OCI-LY7 (cell line): ENCODE data around the gene NUDCD3. TPM values are rescaled to one million over a fixed set of nuclear protein-coding genes. Genes with fewer than 3 reads are reported as not detected.

Experiments
- BruUV-seq: library from RNA; stranded (reverse); fragments of 400-500 nt; replicated peaks from 2 replicates; lab custom pipeline; 2021; lab: Mats Ljungman, UMichigan
- CTCF ChIA-PET: fragments of 300-600 bp; sonication (Branson Sonifier 250); formaldehyde crosslinking; loops from one replicate; lab custom pipeline; 2022; ENCODE audit warnings: antibody characterized with exemption; ENCODE audit not compliant: unreplicated experiment; lab: Charles Lee
- POLR2A ChIA-PET: fragments of 300-600 bp; sonication (Branson Sonifier 250); formaldehyde crosslinking; loops from one replicate; lab custom pipeline; 2022; ENCODE audit warnings: antibody characterized with exemption; lab: Charles Lee
- DNase-seq: peaks from one replicate; pipeline ENCODE4 v3.0.0-alpha.2; 2015; ENCODE audit warnings: low spot score
- H2AFZ ChIP-seq: fragments of 200-600 bp; sonication (generic), shearing (Covaris generic); 2 replicates; pipeline ENCODE4 v1.6.1; 2014; ENCODE audit warnings: mild to moderate bottlenecking, antibody characterized with exemption, low read length, moderate library complexity
- H3K27ac ChIP-seq: fragments of 200-600 bp; sonication (generic); 2 replicates; pipeline ENCODE4 v1.5.1; 2014; ENCODE audit warnings: mixed run types, low read depth, mild to moderate bottlenecking, moderate library complexity, low read length, inconsistent platforms; ENCODE audit not compliant: poor library complexity, severe bottlenecking
- H3K36me3 ChIP-seq: fragments of 200-600 bp; sonication (generic); 2 replicates; pipeline ENCODE4 v1.6.1; 2014; ENCODE audit warnings: mild to moderate bottlenecking, antibody characterized with exemption, low read length, moderate library complexity, mixed read lengths; ENCODE audit not compliant: insufficient read depth
- H3K4me1 ChIP-seq: fragments of 200-600 bp; sonication (generic); 2 replicates; pipeline ENCODE4 v1.5.1; 2014; ENCODE audit warnings: mild to moderate bottlenecking, low read length; ENCODE audit not compliant: insufficient read depth, poor library complexity, severe bottlenecking
- H3K4me2 ChIP-seq: fragments of 200-600 bp; sonication (generic); 2 replicates; pipeline ENCODE4 v1.6.1; 2014; ENCODE audit warnings: mild to moderate bottlenecking, low read length
- H3K4me3 ChIP-seq: fragments of 200-600 bp; sonication (generic); 2 replicates; pipeline ENCODE4 v1.5.1; 2014; ENCODE audit warnings: mild to moderate bottlenecking, low read depth, low read length; ENCODE audit not compliant: poor library complexity, severe bottlenecking
- H3K79me2 ChIP-seq: fragments of 200-600 bp; sonication (generic); 2 replicates; pipeline ENCODE4 v1.6.1; 2016; ENCODE audit warnings: low read depth, mild to moderate bottlenecking, low read length, moderate library complexity, mixed read lengths; ENCODE audit not compliant: insufficient read depth
- H3K9me2 ChIP-seq: fragments of 200-600 bp; sonication (generic); 2 replicates; pipeline ENCODE4 v1.6.1; 2016; ENCODE audit warnings: mild to moderate bottlenecking, low read length, mixed read lengths; ENCODE audit not compliant: insufficient read depth
- H3K9me3 ChIP-seq: fragments of 200-600 bp; sonication (generic); 2 replicates; pipeline ENCODE4 v1.6.1; 2014; ENCODE audit warnings: mild to moderate bottlenecking, mixed run types, low read length, mixed read lengths
- H4K20me1 ChIP-seq: fragments of 200-600 bp; sonication (generic); 2 replicates; pipeline ENCODE4 v1.6.1; 2014; ENCODE audit warnings: mild to moderate bottlenecking, antibody characterized with exemption, low read length, moderate library complexity, mixed read lengths; ENCODE audit not compliant: insufficient read depth
- CTCF ChIP-seq: fragments of 200-600 bp; sonication (generic); conservative IDR thresholded peaks from 2 replicates; pipeline ENCODE4 v1.5.1; 2014; ENCODE audit warnings: mild to moderate bottlenecking, antibody characterized with exemption, low read length, moderate library complexity, mixed read lengths
- EZH2phosphoT487 ChIP-seq: fragments of 200-600 bp; sonication (generic); IDR thresholded peaks from 2 replicates; pipeline ENCODE4 v1.6.1; 2018; ENCODE audit warnings: low read depth, borderline replicate concordance, mild to moderate bottlenecking, mixed run types, antibody characterized with exemption, low read length, moderate library complexity, mixed read lengths
- intact Hi-C: fragments of 100-400 bp; cut with micrococcal nuclease; formaldehyde crosslinking; loops from one replicate; pipeline ENCODE4 v1.10.0; 2022; ENCODE audit not compliant: unreplicated experiment
- total RNA-seq, 2 experiments: library from RNA; depleted of rRNA in 1 of 2; stranded (reverse); fragments of >200 nt in 1 of 2; shearing (Covaris generic) in 1 of 2; gene quantifications; 2 replicates each; pipeline ENCODE4 v1.2.3, GENCODE V29; 2014 to 2022

The NUDCD3 gene
- total RNA-seq, 2 experiments from 2014 or later: 57.0 to 108 TPM

DNA sequence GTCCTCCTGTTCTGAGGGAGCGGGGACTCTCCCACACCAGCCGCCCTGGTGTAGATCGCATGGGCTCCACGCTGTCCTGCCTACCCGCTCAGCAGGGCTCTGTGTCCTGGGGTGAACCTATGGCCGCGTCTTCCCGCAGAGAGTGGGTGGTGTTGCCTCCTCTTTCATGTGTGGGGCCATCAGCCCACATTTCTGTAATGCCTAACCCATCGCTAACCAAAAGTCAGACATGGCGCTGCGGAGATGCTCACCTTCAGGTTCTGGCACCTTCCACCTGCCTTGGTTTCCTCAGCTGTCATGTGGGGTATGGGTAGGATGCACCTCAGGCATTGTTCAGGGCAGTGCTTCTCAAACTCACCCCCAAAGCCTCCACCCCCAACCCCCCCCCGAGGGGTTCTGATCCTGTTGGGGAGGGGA lies 114.5 kb downstream of the NUDCD3 start:
- CTCF ChIA-PET: interaction anchor here (0.6 to 1.0 kb wide), 2 partner anchors 26 to 68 kb away, joined by 3 read pairs; no protein-coding TSS in a partner anchor

GRCh38 chr7:44375236-44375699 lies 115.2 kb downstream of the NUDCD3 start:
- H3K36me3 ChIP-seq: no peaks in the 10 kb centered on the region
- DNase-seq: no peak
- POLR2A ChIA-PET: no interaction called here
- no peak overlapping the region for H2AFZ ChIP-seq
- no peaks in the 10 kb centered on the region for H3K79me2 ChIP-seq
- H3K27ac ChIP-seq: no peak overlapping the region
- no peak for TF ChIP-seq EZH2phosphoT487
- peak; percentile 41; the same call in 1 of the 2 replicates for TF ChIP-seq CTCF
- no peaks in the 10 kb centered on the region for H3K9me3 ChIP-seq
- H3K4me3 ChIP-seq: no peak overlapping the region
- peaks cover 19% of the 10 kb centered on the region for H3K4me1 ChIP-seq
- no peaks in the 10 kb centered on the region for H4K20me1 ChIP-seq
- no TSS peak for BruUV-seq
- H3K9me2 ChIP-seq: no peaks in the 10 kb centered on the region
- intact Hi-C loops: loop anchor here (1.0 kb wide), 1 partner anchor 102 kb away; no protein-coding TSS in a partner anchor
- H3K4me2 ChIP-seq: no peak overlapping the region
- CTCF ChIA-PET: interaction anchor here (0.6 to 1.0 kb wide), 2 partner anchors 26 to 68 kb away, joined by 3 read pairs; no protein-coding TSS in a partner anchor

More for the DNA sequence above, 114.5 kb downstream of the NUDCD3 start:
- no peaks in the 10 kb centered on the region for H3K9me3 ChIP-seq
- H4K20me1 ChIP-seq: no peaks in the 10 kb centered on the region
- H2AFZ ChIP-seq: no peak overlapping the region
- H3K4me3 ChIP-seq: no peak overlapping the region
- no TSS peak for BruUV-seq
- DNase-seq: no peak
- intact Hi-C loops: loop anchor here (1.0 kb wide), 1 partner anchor 101 kb away; no protein-coding TSS in a partner anchor
- H3K9me2 ChIP-seq: no peaks in the 10 kb centered on the region
- POLR2A ChIA-PET: no interaction called here
- H3K4me2 ChIP-seq: no peak overlapping the region
- H3K36me3 ChIP-seq: no peaks in the 10 kb centered on the region
- peaks cover 19% of the 10 kb centered on the region for H3K4me1 ChIP-seq
- no peak overlapping the region for H3K27ac ChIP-seq
- no peak for TF ChIP-seq EZH2phosphoT487
- no peak for TF ChIP-seq CTCF
- no peaks in the 10 kb centered on the region for H3K79me2 ChIP-seq

DNA sequence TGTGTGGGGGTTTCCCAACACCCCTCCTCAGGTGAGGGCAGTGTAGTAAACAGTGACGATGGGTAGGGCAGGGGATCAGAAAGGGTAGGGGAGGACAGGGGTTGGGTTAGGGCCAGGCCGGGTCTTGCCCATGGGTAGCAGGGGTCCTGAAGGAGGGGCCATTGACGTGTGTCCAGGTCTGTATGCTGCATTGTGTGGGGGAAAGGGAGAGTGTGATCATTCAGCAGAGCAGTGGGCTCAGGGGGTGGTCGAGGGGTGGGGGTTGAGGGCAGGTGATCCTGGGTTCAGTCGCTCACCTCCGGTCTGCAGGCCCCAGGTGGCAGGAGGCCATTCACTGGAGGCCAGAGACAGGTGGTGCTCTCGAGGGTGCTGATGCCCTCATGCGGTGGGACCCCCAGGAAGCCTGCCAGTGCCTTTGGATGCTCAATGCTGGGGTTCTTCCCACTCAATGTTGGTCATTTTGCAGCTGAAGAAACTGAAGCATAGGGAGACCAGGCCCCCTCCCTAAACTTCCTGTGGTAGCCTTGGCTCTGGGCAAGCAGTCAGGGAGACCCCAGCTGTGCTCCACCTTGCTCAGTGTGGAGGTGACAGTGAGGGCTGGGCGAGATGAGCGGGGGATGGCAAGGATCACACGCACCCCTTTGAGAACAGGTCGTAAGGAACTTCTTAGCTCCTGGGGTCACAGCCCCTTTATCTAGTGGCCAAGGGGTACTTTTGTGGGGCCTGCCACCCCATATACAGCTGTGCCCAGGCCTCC lies 116.3 kb downstream of the NUDCD3 start:
- Histone ChIP-seq H4K20me1 (no peaks in the 10 kb centered on the region), H3K4me1 (peaks cover 19% of the 10 kb centered on the region), H3K4me3 (no peak overlapping the region), H3K79me2 (no peaks in the 10 kb centered on the region), H3K9me2 (no peaks in the 10 kb centered on the region), H3K36me3 (no peaks in the 10 kb centered on the region), H3K9me3 (no peaks in the 10 kb centered on the region), H3K4me2 (no peak overlapping the region), H2AFZ (no peak overlapping the region), H3K27ac (no peak overlapping the region)
- no peak for DNase-seq
- BruUV-seq: no TSS peak
- TF ChIP-seq CTCF: no peak
- TF ChIP-seq EZH2phosphoT487: no peak
- intact Hi-C loops: no loop called here
- ChIA-PET CTCF (interaction anchor here (0.5 kb wide), 1 partner anchor 166 kb away, joined by 6 read pairs; no protein-coding TSS in a partner anchor), POLR2A (interaction anchor here (1.0 kb wide), 1 partner anchor 22 kb away, joined by 3 read pairs; no protein-coding TSS in a partner anchor)
